Mesenchymal stem cell (in vitro differentiated cells and primary cell): ENCODE results near the gene NTHL1.

Experiments used
- DNase-seq: peaks from one replicate; pipeline ENCODE4 v3.0.0-alpha.2; 2013
- H2AFZ ChIP-seq: one replicate; pipeline ENCODE4 v1.6.1; 2013; ENCODE audit warnings: low read depth, mild to moderate bottlenecking, control low read depth, inconsistent platforms, low read length, moderate library complexity
- H2AK5ac ChIP-seq: 2 replicates; pipeline ENCODE4 v1.6.1; 2013; ENCODE audit warnings: low read length, moderate library complexity, mild to moderate bottlenecking, inconsistent platforms; ENCODE audit not compliant: severe bottlenecking
- H2BK120ac ChIP-seq: one replicate; pipeline ENCODE4 v1.6.1; 2013; ENCODE audit warnings: low read depth, mild to moderate bottlenecking, inconsistent platforms, low read length, moderate library complexity
- H2BK12ac ChIP-seq, 2 experiments: one replicate each; pipeline ENCODE4 v1.6.1; 2013; ENCODE audit warnings: inconsistent platforms in 2 of 2, low read length in 2 of 2, mild to moderate bottlenecking in 2 of 2, moderate library complexity in 2 of 2, control low read depth in 1 of 2
- H2BK15ac ChIP-seq: one replicate; pipeline ENCODE4 v1.6.1; 2013; ENCODE audit warnings: mild to moderate bottlenecking, low read depth, inconsistent platforms; ENCODE audit not compliant: poor library complexity, severe bottlenecking
- H2BK5ac ChIP-seq: 2 replicates; pipeline ENCODE4 v1.6.1; 2013; ENCODE audit warnings: low read depth, mild to moderate bottlenecking, low read length, control low read depth, inconsistent platforms; ENCODE audit not compliant: poor library complexity, severe bottlenecking
- H3K14ac ChIP-seq, 2 experiments: one replicate each; pipeline ENCODE4 v1.6.1; 2013; ENCODE audit warnings: inconsistent platforms in 2 of 2, low read length in 2 of 2, control low read depth in 1 of 2, mild to moderate bottlenecking in 1 of 2, moderate library complexity in 1 of 2
- H3K18ac ChIP-seq, 2 experiments: one replicate each; pipeline ENCODE4 v1.6.1; 2013; ENCODE audit warnings: inconsistent platforms in 2 of 2, low read length in 2 of 2, control low read depth in 1 of 2, low read depth in 1 of 2, mild to moderate bottlenecking in 1 of 2
- H3K23ac ChIP-seq, 2 experiments: one replicate each; pipeline ENCODE4 v1.6.1; 2013; ENCODE audit warnings: inconsistent platforms in 2 of 2, low read length in 2 of 2, mild to moderate bottlenecking in 2 of 2, moderate library complexity in 2 of 2, control low read depth in 1 of 2
- H3K27ac ChIP-seq: 2 replicates; pipeline ENCODE4 v1.5.1; 2013; ENCODE audit warnings: mild to moderate bottlenecking, moderate library complexity, low read length, control low read depth, inconsistent platforms; ENCODE audit not compliant: poor library complexity, severe bottlenecking
- H3K27me3 ChIP-seq, 2 experiments: 2 replicates each; pipeline versions ENCODE4 v1.6.1 to v1.7.0; 2013; ENCODE audit warnings: low read length in 2 of 2, mild to moderate bottlenecking in 2 of 2, moderate library complexity in 2 of 2, control low read depth in 1 of 2, inconsistent platforms in 1 of 2; ENCODE audit not compliant: control insufficient read depth in 1 of 2, insufficient read depth in 1 of 2
- H3K36me3 ChIP-seq, 2 experiments: 2 replicates each; pipeline versions ENCODE4 v1.6.1 to v1.7.0; 2013; ENCODE audit warnings: low read length in 2 of 2, control low read depth in 1 of 2, inconsistent platforms in 1 of 2, low read depth in 1 of 2, mild to moderate bottlenecking in 1 of 2; ENCODE audit not compliant: insufficient read depth in 2 of 2, control insufficient read depth in 1 of 2
- H3K4ac ChIP-seq, 2 experiments: one replicate each; pipeline ENCODE4 v1.6.1; 2013; ENCODE audit warnings: inconsistent platforms in 2 of 2, low read length in 2 of 2, mild to moderate bottlenecking in 2 of 2, moderate library complexity in 2 of 2, control low read depth in 1 of 2, low read depth in 1 of 2
- H3K4me1 ChIP-seq: 2 replicates; pipeline ENCODE4 v1.6.1; 2013; ENCODE audit warnings: low read depth, low read length, control low read depth; ENCODE audit not compliant: control insufficient read depth, insufficient read depth
- H3K4me2 ChIP-seq: 2 replicates; pipeline ENCODE4 v1.6.1; 2013; ENCODE audit warnings: low read length, mild to moderate bottlenecking, inconsistent platforms; ENCODE audit not compliant: poor library complexity, severe bottlenecking
- H3K4me3 ChIP-seq, 2 experiments: 2 replicates each; pipeline versions ENCODE4 v1.5.1 to v1.7.0; 2013; ENCODE audit warnings: low read length in 2 of 2, mild to moderate bottlenecking in 2 of 2, control low read depth in 1 of 2, low read depth in 1 of 2; ENCODE audit not compliant: insufficient read depth in 1 of 2
- H3K79me1 ChIP-seq: replicated peaks from 2 replicates; pipeline ENCODE4 v1.6.1; 2013; ENCODE audit warnings: mild to moderate bottlenecking, control low read depth, low read length, inconsistent platforms; ENCODE audit not compliant: poor library complexity, severe bottlenecking
- H3K9ac ChIP-seq: 2 replicates; pipeline ENCODE4 v1.7.0; 2013; ENCODE audit warnings: mild to moderate bottlenecking, low read length, moderate library complexity
- H3K9me3 ChIP-seq: 2 replicates; pipeline ENCODE4 v1.7.0; 2013; ENCODE audit warnings: mild to moderate bottlenecking, low read length; ENCODE audit not compliant: control insufficient read depth
- H4K8ac ChIP-seq: one replicate; pipeline ENCODE4 v1.6.1; 2013; ENCODE audit warnings: inconsistent platforms, mild to moderate bottlenecking, low read length, moderate library complexity
- H4K91ac ChIP-seq: one replicate; pipeline ENCODE4 v1.6.1; 2013; ENCODE audit warnings: mild to moderate bottlenecking, low read length, inconsistent platforms
- WGBS: methylation state at CpG from one replicate; pipeline ENCODE4 v1.1.7; 2013; ENCODE audit warnings: mixed read lengths; 5-methylcytosine and 5-hydroxymethylcytosine counted together

Gene NTHL1

DNA sequence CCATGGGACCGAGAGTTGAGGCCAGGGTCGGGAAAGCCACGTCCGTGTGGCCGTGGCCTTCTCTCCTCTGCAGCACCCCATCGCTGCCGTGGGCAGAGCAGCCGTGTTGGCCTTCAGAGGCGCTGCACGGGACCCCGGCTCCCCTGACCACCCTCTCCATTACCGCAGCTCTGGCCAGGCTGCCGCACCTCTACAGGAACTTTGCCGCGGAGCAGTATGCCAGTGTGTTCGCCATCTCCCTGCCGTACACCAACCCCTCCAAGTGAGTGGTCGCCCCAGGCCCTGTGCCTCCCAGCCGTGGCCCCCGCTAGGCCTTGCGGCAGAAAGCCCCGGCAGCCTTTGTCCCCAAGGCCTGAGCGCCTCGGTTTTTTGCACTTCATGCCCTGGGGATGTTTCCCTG is 28.0 kb upstream of the NTHL1 start:
- Histone ChIP-seq H3K79me1 (peaks cover 23% of the 10 kb centered on the region), H3K9me3 (no peaks in the 10 kb centered on the region), H3K27ac (no peak overlapping the region), H4K91ac (no peak overlapping the region), H3K4me3 (no peak overlapping the region), H2BK12ac (no peak overlapping the region), H2BK15ac (no peak overlapping the region), H3K18ac (no peak overlapping the region), H4K8ac (no peak overlapping the region), H3K36me3 (peaks cover 68 to 99% of the 10 kb centered on the region in 2 experiments), H3K9ac (no peak overlapping the region), H3K27me3 (no peaks in the 10 kb centered on the region), H3K14ac (no peak overlapping the region), H3K4ac (no peak overlapping the region), H3K23ac (no peak overlapping the region), H2BK5ac (no peak overlapping the region), H2AFZ (no peak overlapping the region), H3K4me2 (no peak overlapping the region), H3K4me1 (no peaks in the 10 kb centered on the region), H2BK120ac (no peak overlapping the region), H2AK5ac (no peak overlapping the region)
- 97% methylated on average over 24 of the region's 24 CpGs for WGBS
- no peak for DNase-seq

DNA sequence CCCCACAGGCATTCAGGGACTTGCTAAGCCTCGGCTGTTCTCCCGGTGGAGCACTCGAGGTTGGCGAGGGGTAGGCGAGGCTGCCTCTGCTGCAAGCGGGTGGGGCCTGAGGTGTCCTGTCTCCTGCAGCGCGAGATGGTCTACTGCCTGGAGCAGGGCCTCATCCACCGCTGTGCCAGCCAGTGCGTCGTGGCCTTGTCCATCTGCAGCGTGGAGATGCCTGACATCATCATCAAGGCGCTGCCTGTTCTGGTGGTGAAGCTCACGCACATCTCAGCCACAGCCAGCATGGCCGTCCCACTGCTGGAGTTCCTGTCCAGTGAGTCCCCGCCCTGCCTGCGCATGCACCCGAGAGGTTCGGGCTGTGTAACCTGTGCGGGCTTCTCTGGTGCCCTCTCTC is 26.4 kb upstream of the NTHL1 start:
- no peak overlapping the region for H2BK120ac ChIP-seq
- H3K4me3 ChIP-seq, result no peak overlapping the region
- peaks cover 2% of the 10 kb centered on the region for H3K4me1 ChIP-seq
- H3K18ac ChIP-seq, result no peak overlapping the region
- H3K23ac ChIP-seq, result no peak overlapping the region
- H2AFZ ChIP-seq, result no peak overlapping the region
- no peak overlapping the region for H3K9ac ChIP-seq
- no peak overlapping the region for H2BK5ac ChIP-seq
- 97% methylated on average over 20 of the region's 20 CpGs for WGBS
- H4K8ac ChIP-seq, result no peak overlapping the region
- H2AK5ac ChIP-seq, result no peak overlapping the region
- H3K27ac ChIP-seq, result no peak overlapping the region
- no peaks in the 10 kb centered on the region for H3K9me3 ChIP-seq
- no peak overlapping the region for H3K4ac ChIP-seq
- no peak overlapping the region for H2BK15ac ChIP-seq
- H2BK12ac ChIP-seq, result no peak overlapping the region
- H3K14ac ChIP-seq, result no peak overlapping the region
- peaks cover 68 to 94% of the 10 kb centered on the region in 2 experiments for H3K36me3 ChIP-seq
- H3K27me3 ChIP-seq, result no peaks in the 10 kb centered on the region
- no peak overlapping the region for H3K4me2 ChIP-seq
- no peak for DNase-seq
- no peak overlapping the region for H4K91ac ChIP-seq
- peaks cover 26% of the 10 kb centered on the region for H3K79me1 ChIP-seq

- Histone ChIP-seq H2BK5ac (no peak overlapping the region), H3K4me1 (peaks cover 2% of the 10 kb centered on the region), H3K27ac (no peak overlapping the region), H4K91ac (no peak overlapping the region), H3K23ac (no peak overlapping the region), H3K4ac (no peak overlapping the region), H3K4me2 (no peak overlapping the region), H2BK15ac (no peak overlapping the region), H2BK120ac (no peak overlapping the region), H3K79me1 (peaks cover 29% of the 10 kb centered on the region), H3K9me3 (no peaks in the 10 kb centered on the region), H2AK5ac (no peak overlapping the region), H4K8ac (no peak overlapping the region), H2BK12ac (no peak overlapping the region), H3K27me3 (no peaks in the 10 kb centered on the region), H3K18ac (no peak overlapping the region), H3K14ac (no peak overlapping the region), H2AFZ (no peak overlapping the region), H3K9ac (no peak overlapping the region), H3K36me3 (peaks cover 69 to 89% of the 10 kb centered on the region in 2 experiments), H3K4me3 (no peak overlapping the region)
- DNase-seq, result no peak
- WGBS, result 94% methylated on average over 8 of the region's 8 CpGs
Measured at GRCh38 chr16:2072926-2073325, 25.3 kb upstream of the NTHL1 start.

DNA sequence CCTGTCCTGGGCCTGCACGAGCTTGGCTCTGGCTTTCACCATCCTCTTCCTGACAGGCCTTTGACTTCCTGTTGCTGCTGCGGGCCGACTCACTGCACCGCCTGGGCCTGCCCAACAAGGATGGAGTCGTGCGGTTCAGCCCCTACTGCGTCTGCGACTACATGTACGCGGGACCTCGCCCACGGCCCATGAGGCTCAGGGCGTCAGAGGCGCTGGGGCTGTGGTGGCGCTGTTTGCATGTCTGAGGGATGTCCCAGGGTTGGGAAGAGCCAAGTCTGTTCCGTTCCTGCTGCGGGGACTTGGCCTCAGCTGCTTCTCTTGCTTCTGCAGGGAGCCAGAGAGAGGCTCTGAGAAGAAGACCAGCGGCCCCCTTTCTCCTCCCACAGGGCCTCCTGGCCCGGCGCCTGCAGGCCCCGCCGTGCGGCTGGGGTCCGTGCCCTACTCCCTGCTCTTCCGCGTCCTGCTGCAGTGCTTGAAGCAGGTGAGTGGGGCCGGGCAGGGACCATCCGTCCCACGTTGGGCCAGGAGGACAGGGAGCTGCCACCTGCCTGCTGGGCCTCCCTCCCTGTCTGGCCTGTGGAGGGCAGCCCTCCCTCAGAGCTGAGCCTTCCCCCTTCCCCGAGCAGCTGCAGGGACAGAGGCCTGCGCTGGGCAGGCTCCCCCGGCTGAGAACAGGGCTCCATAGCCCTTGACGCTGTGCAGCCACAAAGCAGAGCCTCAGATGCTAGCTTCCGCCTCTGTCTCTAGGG is 24.0 kb upstream of the NTHL1 start:
- Histone ChIP-seq H3K4me2 (no peak overlapping the region), H3K14ac (no peak overlapping the region), H2AK5ac (no peak overlapping the region), H3K4me1 (peaks cover 2% of the 10 kb centered on the region), H3K79me1 (peaks cover 23% of the 10 kb centered on the region), H3K27ac (no peak overlapping the region), H2AFZ (no peak overlapping the region), H2BK15ac (no peak overlapping the region), H3K9me3 (no peaks in the 10 kb centered on the region), H3K27me3 (no peaks in the 10 kb centered on the region), H2BK120ac (no peak overlapping the region), H2BK12ac (no peak overlapping the region), H4K8ac (no peak overlapping the region), H3K23ac (no peak overlapping the region), H3K36me3 (peaks cover 79 to 88% of the 10 kb centered on the region in 2 experiments), H3K4me3 (no peak overlapping the region), H3K9ac (no peak overlapping the region), H3K18ac (no peak overlapping the region), H2BK5ac (no peak overlapping the region), H4K91ac (no peak overlapping the region), H3K4ac (no peak overlapping the region)
- 91% methylated on average over 34 of the region's 34 CpGs for WGBS
- DNase-seq, result no peak
